Inflammatory macrophage treated with lipopolysaccharide for 4 hours (primary cell): ENCODE data around the gene GNG4.
A peak's percentile ranks its signal among the peaks of the same experiment; 100 is the strongest.

Experiments
- DNase-seq: peaks from one replicate; pipeline ENCODE4 v3.0.0-alpha.2; 2020

Gene GNG4

DNA sequence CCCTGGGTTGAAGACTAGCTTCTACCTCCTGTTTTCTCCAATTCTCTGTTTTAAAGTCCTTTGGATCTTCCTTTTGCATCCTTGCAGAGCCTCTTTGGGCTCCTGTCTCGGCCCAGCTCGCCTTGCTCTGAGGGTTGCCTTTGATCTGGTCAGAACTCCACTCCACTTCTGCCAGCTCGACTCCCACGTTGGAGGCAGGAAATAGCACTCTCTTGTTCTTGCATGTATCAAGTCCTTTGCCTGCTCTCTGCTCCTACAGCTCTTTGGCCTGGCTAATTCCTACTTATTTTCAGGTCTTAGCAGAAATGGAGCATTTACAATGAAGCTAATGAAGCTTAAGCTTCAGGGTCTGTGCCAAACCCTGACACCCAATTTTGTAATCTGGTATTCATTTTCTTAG, 124.3 kb downstream of the GNG4 start:
- DNase-seq, result no peak

DNA sequence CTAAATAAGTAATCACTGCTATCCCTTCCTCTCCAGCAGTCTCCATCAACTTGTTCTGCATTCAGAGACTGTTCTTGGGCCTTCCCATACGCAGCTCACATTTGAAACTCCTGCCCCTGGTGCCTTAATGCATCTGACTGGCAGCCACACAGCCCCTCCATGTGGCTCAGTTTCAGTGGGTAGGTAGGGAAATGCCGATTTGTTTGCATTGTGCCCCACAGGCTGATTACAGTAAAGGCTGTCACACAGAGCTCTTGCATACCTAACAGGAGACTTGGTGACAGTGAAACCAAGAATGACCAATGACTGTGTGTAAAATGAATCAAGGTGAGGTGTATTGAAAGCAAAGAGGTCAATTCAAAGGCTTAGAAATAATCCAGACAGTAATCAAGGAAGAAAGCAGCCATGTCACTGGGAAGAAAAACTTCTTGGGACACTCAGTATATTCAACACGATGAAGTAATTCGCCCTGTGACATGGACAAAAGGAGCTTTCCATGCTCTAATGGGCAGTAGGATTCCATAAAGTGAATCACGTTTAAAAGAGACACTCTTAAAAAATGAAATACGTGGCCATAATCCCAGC, 132.6 kb downstream of the GNG4 start:
- no peak for DNase-seq

DNA sequence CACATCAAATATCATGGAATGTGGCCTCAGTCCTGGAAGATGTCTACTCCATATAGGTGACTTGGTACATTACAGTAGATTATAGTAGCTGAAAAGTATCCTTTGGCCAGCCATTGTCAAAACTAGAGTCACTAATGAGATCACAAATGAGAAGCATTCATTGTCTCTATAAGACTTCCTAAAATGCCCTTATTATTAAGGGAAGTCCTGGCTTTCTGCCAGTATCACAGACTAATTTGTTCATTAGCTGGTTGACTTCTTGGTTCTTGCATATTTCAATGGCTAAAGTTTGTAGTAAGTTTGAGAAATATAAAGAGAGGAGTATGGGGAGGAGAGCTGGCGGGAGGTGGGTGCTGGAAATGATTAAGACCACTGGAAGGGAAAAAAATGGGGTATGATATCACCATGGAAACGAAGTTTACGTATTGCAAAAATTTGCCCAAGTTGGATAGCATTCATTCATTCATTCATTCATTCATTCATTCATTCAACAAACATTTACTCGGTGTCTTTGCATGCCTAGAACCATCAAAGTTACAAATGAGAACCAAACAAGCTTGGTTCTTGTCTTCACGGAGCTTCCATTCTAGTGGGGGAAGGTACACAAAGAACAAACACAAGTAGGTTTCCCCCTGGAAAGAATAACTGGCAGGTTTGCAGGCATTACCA, 133.6 kb downstream of the GNG4 start:
- peak; percentile 51 for DNase-seq

DNA sequence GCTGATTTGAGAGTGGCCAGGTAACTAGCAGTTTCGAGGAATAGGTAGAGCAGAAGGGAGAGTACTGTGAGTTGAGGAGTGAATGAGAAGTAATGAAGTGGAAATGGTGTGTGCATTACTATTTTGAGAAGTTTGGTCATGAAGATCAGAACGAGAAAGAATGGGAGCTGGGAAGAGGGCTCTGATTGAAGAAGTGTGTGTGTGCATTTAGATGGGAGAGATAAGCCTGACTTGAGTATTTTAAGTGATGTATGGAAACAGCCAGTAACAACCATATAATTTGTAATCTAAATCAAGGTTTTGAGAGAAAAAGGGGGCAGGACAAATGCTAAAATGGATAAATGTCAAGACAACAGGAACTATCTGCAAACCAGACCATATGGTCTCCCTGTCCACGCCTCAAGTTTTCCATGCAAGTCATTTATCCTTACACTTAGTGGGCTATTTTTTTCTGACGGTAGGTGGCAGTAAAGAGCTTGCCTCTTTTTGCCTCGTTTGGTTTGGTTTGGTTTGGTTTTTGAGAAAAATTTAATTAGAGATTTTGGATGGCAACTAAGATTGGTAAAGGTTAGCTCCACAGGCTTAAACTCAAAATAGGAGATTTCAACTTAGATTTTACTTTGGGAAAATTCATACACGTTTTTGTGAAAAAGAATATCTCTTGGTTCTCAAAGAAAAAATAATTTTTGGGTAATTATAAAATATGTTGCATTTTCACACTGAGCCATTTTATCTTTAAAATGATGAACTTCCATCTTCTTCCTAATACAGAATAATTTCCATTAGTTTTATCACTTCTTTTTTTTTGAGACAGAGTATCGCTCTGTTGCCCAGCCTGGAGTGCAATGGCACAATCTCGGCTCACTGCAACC, 135.9 kb downstream of the GNG4 start:
- peak; percentile 71 for DNase-seq

DNA sequence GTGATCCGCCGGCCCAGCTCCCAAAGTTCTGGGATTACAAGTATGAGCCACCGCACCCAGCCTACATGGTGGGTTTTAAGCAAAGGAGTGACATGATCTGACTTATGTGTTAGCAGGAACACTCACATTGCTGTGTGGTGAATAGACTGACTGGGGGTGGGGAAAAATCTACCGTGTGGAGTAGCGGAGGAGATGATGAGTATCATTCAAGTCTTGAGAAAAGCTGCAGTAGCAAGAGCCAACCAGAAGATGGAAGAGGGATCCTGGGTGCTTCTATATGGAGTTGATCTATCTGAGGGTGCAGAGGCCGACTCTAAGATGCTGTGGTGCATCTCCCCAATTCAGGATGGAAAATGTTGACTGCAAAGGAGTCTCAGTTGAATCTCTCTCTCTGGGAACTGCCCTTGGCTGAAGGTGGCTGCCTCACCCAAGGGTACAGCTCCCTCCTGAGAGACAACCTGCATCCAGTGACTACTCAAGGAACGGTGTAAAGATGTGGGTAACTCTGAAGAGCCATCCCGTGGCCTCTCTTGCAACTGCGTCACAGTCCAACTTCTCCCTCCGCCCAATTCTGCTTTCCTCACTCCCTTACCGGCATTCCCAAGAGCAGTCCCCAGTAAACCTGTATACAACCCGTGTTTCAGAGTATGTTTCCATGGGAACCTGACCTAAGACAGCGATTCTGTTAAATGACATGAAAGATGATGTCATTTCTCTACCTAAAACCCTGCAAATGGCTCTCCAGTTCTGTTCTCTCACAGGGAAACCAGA, 137.9 kb downstream of the GNG4 start:
- no peak for DNase-seq

DNA sequence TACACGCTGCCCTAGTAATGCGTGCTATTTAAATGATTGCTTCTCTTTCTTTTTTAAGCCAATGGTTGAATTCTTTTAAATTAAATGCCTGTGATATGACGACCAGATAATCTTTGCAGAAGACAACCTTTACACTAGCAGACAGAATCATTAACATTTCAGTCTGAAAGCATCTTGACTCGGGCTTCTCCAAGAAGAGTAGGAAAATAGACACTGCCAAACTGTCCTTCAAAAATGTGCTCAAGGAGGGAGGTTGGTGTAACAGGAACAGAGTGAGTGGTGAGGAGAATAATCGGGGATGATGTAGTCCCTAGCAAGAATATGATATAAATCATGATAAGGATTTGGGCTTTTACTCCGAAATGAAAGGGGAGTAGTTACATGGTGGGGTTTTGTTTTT, 138.8 kb downstream of the GNG4 start:
- no peak for DNase-seq

DNA sequence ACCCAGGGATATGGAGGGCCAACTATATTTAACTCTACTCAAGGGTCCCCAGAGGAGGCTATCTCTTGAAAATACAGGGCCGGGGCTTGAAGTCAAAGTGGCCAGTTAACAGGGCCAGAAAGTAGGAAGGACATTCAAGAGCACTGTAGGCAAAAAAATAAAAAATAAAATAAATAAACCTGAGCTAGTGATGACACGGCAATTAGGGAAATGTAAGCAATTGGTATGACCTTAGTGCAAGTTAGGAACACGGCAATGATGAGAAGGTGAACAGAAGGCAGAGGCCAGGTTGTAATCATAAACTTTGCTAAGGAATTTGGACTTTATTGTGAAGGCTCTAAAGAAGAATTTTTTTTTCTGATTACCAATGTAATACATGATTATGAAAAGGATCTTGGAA, 142.0 kb downstream of the GNG4 start:
- no peak for DNase-seq

DNA sequence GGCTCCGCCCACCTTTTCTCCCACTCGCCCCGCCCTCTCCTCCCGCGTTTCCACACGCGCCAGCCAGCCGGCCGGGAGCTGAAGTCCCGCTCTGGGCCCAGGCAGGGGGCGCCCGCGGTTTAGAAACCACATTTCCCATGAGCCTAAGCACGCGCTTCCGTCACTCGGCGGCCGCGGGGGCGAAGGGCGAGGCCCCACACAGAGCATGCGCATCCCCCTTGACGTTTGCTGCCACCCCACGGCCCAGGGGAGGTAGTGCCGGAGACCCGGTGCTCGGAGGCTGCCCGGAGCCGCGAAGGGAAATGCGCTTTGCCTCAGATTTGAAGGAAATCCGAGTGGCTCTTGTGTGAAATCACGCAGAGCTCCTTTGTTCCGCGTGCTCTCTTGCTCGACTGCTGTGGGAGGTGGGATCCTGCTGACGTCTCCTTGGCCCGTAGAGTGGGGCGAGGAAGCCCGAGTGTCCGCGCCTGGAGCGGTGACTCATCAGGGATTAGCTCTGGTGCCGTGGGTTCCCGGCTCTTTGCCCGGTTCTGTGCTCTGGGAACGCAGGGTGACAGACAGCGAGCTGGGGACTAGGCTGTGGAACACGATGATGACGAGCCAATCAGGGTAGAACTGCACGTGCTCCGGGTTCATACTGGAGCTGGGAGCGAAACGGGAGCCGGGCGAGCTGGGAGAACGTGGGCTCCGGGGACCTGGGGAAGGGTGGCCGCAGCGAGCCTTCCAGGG, 144.9 kb downstream of the GNG4 start:
- DNase-seq, result peak; percentile 99

DNA sequence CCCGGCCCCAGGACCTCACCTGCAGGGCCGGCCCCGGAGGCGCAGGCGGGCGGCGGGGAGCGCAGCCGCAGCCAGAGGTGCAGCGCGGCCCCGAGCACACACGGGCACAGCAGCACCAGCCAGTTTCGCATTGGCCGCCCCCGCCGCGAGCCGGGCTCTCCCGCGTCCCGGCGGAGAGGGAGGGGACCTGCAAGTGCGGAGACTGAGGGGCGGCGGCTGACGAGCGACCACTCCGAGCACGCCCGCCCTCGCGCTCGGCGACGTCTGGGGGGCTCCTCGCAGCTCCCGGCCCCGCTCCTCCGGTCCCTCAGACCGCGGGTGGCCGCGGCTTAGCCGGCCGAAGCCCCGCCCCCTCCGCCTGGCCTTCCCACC, 145.5 kb downstream of the GNG4 start, which contains the start of gene B3GALNT2:
Gene B3GALNT2, minus strand, starts transcription at position 331 of the 372 bp plus-strand sequence. Its CDS starts 200 bp downstream, at position 131.
- DNase-seq, result no peak

DNA sequence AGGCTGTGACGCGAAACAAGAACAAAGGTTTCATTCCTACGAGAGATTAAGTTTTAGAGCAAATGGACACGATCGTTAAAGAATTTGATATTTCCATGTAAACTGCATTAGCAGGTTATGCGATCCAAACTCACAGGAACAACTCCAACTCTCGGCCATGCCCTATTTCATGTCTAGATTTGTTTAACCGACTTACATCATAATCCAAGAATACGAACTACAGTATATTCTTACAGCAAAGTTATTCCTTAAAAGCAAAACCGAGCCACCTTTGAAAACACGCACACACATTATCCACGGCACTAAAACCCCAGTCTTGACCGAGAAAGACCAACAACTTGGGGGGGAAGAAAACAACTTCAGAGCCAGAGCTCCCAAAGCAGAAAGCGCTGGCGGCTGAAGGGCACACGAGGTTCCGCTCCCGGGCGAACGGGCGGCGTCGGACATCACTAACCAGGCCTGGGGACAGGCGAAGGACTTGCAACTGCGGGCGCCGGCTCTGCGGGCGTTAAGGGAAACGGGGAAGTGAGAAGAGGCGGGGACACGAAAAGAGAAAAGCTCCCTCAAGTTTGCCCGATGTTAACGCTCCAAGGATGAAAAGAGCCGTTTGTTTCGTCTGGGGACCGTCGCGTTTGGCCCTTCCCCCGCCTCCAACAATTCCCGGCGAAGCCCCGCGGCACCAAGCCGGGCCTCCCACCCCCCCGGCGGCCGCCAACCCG, 146.0 kb downstream of the GNG4 start:
- DNase-seq, result peak; percentile 81

DNA sequence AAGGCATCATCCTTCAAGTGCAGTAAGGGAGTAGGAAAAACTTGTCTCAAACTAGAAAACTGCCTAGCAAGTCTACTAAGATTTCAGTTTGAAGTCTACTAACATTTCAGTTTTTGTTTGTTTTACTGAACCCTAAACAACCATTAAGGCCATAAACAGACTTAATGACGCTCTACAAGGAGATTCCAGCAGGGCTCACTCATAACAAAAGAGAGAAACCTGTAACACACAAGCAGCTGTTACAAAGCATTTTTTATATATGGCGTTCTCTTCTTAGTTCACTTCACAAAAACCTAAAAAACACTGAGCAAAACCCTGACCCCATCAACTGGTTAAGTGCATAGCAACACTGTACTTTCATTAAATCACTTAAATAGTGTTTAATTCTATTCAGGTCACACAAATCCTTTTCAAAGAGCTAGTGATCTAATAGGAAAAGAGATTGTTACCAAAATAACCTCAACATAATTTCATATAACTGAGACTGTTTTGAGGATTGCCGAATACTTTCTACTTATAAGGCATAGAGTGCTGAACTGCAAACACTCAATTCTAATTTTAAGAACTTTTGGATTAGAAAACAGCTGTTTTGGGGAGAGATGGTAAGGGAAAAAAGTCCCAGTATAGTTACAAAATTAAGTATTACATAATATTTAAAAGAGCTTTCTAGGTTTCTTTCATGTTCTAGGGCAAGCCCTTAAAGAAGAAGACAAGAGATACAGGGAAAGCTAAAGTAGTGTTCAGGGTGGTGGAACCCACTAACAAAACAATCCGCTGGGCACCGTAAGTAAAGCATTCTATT, 146.8 kb downstream of the GNG4 start:
- peak; percentile 31 for DNase-seq

DNA sequence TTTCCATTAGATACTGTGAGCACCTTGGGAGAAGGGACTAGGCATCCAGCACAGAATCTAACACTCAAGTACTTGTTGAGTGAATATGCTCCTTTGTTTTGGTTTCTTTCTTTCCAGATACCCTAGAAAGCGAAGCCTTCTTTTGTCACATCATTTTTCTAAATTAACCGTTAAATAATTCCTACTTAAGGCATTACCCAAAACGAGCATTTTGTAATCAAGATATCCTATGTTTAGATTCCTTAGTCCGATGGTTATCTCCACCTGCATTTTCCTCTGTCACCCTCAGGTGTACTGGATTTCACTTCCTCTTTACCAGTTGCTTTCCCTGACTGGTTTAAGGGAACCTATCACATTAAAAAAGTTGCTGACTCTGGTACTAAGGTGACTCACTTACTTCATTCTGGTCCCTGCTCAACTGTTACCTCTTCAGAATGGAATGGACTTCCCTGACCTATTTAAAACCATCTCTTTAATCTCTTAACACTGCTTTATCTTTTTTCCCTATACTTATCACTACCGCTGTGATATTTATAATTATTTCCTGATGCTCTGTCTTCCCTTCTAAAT, 148.5 kb downstream of the GNG4 start:
- no peak for DNase-seq
